Heart right ventricle (tissue), 16 donors: ENCODE measurements around the gene RAB6A. TPM values are rescaled to one million over a fixed set of nuclear protein-coding genes. Genes with fewer than 3 reads are reported as not detected.

ENCODE experiments used
- ATAC-seq, 8 donors: fragments of 200-7000 bp; cut with Tn5 transposase; one replicate each; pipeline ENCODE4 v1.9.1; 2020; ENCODE audit warnings: mild to moderate bottlenecking in 8 of 8, moderate library complexity in 8 of 8, moderate number of reproducible peaks in 1 of 8
- DNase-seq, 2 donors: peaks; one replicate each; pipeline ENCODE4 v3.0.0-alpha.2; 2020
- H3K27ac ChIP-seq, 10 donors: fragments of 200-600 bp; sonication (generic) in 2 of 10; one replicate each; pipeline versions ENCODE4 v1.5.0 to v1.8.0; 2020 to 2022; ENCODE audit warnings: mild to moderate bottlenecking in 3 of 10
- H3K27me3 ChIP-seq, 7 donors: fragments of 200-600 bp; one replicate each; pipeline ENCODE4 v1.8.0; 2021 to 2022; ENCODE audit warnings: mild to moderate bottlenecking in 2 of 7
- H3K36me3 ChIP-seq, 9 donors: fragments of 200-600 bp; sonication (generic) in 1 of 9; one replicate each; pipeline versions ENCODE4 v1.5.0 to v1.8.0; 2020 to 2022; ENCODE audit warnings: mild to moderate bottlenecking in 2 of 9
- H3K4me1 ChIP-seq, 9 donors: fragments of 200-600 bp; sonication (generic) in 1 of 9; one replicate each; pipeline versions ENCODE4 v1.5.0 to v1.8.0; 2020 to 2022; ENCODE audit warnings: mild to moderate bottlenecking in 4 of 9
- H3K4me3 ChIP-seq, 10 donors: fragments of 200-600 bp; sonication (generic) in 2 of 10; one replicate each; pipeline versions ENCODE4 v1.5.0 to v1.8.0; 2020 to 2022; ENCODE audit warnings: mild to moderate bottlenecking in 7 of 10, moderate library complexity in 2 of 10
- H3K9me3 ChIP-seq, 11 donors: fragments of 200-600 bp in 10 of 11; sonication (generic) in 2 of 11; one replicate each; pipeline versions ENCODE4 v1.5.0 to v1.8.0; 2013 to 2022; ENCODE audit warnings: mild to moderate bottlenecking in 2 of 11, control low read depth in 1 of 11, moderate library complexity in 1 of 11
- WGBS, 2 donors: extraction: QIAGEN DNeasy Blood & Tissue Kit; methylation state at CpG; one replicate each; pipeline ENCODE4 v1.1.7; 2013; ENCODE audit warnings: inconsistent platforms in 1 of 2; 5-methylcytosine and 5-hydroxymethylcytosine counted together
- intact Hi-C, 10 donors: fragments of 100-400 bp; cut with DNase I; formaldehyde crosslinking; loops; one replicate each; pipeline versions ENCODE4 v1.11.1 to v1.14.2; 2022
- polyA plus RNA-seq, 2 donors: library from polyadenylated mRNA; stranded (reverse); fragments of 200-250 nt; gene quantifications; one replicate each; pipeline ENCODE4 v1.2.3, GENCODE V29; 2013
- total RNA-seq, 10 donors: library from RNA; stranded (reverse); fragmentation: NEBNext Ultra II Directional in 3 of 10; extraction: Animal tissue kit (Norgen Biotek cat#: 25700) in 3 of 10; gene quantifications; one replicate each; pipeline versions ENCODE4 v1.2.1 to v1.2.4, GENCODE V29; 2021 to 2023
- TF ChIP-seq, protein P1 (sequence below), 9 donors: fragments of 200-600 bp; sonication (generic) in 2 of 9; IDR thresholded peaks; one replicate each; pipeline versions ENCODE4 v1.5.0 to v1.8.0; 2021 to 2022; ENCODE audit warnings: antibody characterized with exemption in 9 of 9, mild to moderate bottlenecking in 5 of 9, moderate library complexity in 1 of 9
- donor health status: Arrhythmogenic right ventricular cardiomyopathy.
- donor health status: ischemic (EF 13 %, LVEDD 7.1; RV severe dilation, severe dysfunction).
- donor health status: healthy with polysubstance abuse.
- donor health status: DM: no; HTN: yes; CAD: no.
- donor health status: DM: no; HTN: no; CAD: no.
- donor health status: ischemic (EF 25% LVEDD 6.9; RV normal size, moderate dysfunction).
- donor health status: ischemic (EF 25% LVEDD 5.7; RV mildly dilated, moderate dysfunction).
- donor health status: healthy.
- donor health status: DM: yes; HTN: yes; CAD: no.
- donor health status: Ischemic cardiomyopathy.
- donor health status: ischemic (EF 35%, LVEDD 5.7; RV mildly dilated, moderate dysfunction).
- donor health status: nonischemic (EF 11% LVEDD 7.7; RV severe dilation, severe dysfunction).
- donor health status: DM: yes; HTN: yes; CAD: no.
- donor health status: PGD.
- donor health status: ischemic (EF 29% LVEDD 5.4; RV normal size, mild dysfunction).
- donor health status: nonischemic (EF 23%, LVEDD 6.1; RV moderate dilation, normal function).

RAB6A gene
- total and polyA plus RNA-seq, 12 donors = 39.1 to 137 (median 114) TPM

GRCh38 chr11:73632996-73633395 lies 127.9 kb downstream of the RAB6A start:
- H3K27me3 ChIP-seq = no peaks in the 10 kb centered on the region
- no peaks in the 10 kb centered on the region for H3K36me3 ChIP-seq
- H3K4me3 ChIP-seq = no peak overlapping the region
- DNase-seq (no peak), ATAC-seq (no peak)
- intact Hi-C loops = loop anchor here in 1 of 10 donors (10.0 kb wide), 1 partner anchor 158 kb away; no protein-coding TSS in a partner anchor
- TF ChIP-seq, protein P1, sequence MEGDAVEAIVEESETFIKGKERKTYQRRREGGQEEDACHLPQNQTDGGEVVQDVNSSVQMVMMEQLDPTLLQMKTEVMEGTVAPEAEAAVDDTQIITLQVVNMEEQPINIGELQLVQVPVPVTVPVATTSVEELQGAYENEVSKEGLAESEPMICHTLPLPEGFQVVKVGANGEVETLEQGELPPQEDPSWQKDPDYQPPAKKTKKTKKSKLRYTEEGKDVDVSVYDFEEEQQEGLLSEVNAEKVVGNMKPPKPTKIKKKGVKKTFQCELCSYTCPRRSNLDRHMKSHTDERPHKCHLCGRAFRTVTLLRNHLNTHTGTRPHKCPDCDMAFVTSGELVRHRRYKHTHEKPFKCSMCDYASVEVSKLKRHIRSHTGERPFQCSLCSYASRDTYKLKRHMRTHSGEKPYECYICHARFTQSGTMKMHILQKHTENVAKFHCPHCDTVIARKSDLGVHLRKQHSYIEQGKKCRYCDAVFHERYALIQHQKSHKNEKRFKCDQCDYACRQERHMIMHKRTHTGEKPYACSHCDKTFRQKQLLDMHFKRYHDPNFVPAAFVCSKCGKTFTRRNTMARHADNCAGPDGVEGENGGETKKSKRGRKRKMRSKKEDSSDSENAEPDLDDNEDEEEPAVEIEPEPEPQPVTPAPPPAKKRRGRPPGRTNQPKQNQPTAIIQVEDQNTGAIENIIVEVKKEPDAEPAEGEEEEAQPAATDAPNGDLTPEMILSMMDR (IDR thresholded peaks at IDR 0.05) = no peak
- H3K9me3 ChIP-seq = peaks cover 0 to 6% (median 0%) of the 10 kb centered on the region in 11 donors
- no peak overlapping the region for H3K27ac ChIP-seq
- H3K4me1 ChIP-seq = no peaks in the 10 kb centered on the region
- 93 to 94% methylated on average over 4 of the region's 4 CpGs for WGBS, 2 donors

GRCh38 chr11:73629907-73630306 lies 131.0 kb downstream of the RAB6A start:
- ATAC-seq (no peak), DNase-seq (no peak)
- TF ChIP-seq, protein P1 (IDR thresholded peaks at IDR 0.05) = no peak
- no peak overlapping the region for H3K4me3 ChIP-seq
- intact Hi-C loops = loop anchor here in 8 of 10 donors (5.0 to 10.0 kb wide), 3 partner anchors 32 to 225 kb away; no protein-coding TSS in a partner anchor
- H3K27me3 ChIP-seq = no peaks in the 10 kb centered on the region
- H3K9me3 ChIP-seq = peaks cover 0 to 6% (median 0%) of the 10 kb centered on the region in 11 donors
- no peaks in the 10 kb centered on the region for H3K36me3 ChIP-seq
- WGBS, 2 donors = 79 to 84% methylated on average over 7 of the region's 7 CpGs
- H3K4me1 ChIP-seq = peaks cover 0 to 12% (median 8%) of the 10 kb centered on the region in 9 donors
- no peak overlapping the region for H3K27ac ChIP-seq

DNA sequence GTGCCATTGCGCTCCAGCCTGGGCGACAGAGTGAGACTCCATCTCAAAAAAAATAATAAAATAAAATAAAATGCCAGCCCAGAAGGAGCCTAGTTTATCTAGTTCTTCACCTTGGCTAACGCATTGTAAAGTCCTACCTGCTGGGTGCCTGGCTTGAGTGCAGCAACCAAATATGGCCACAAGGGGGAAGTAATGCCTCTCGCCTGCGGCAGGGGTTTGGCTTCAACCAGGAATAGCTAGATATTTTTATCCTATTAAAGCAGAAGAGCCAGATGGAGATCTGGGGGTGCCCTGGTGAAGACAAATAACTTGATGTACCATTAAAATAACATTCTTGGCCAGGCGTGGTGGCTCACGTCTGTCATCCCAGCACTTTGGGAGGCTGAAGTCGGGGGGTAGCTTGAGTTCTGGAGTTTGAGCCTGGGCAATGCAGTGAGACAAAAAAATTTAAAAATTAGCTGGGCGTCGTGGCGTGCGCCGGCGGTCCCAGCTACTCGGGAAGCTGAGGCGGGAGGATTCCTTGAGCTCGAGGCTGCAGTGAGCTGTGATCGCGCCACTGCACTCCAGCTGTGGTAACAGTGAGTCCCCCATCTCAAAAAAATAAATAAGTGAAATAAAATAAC lies 135.1 kb downstream of the RAB6A start:
- TF ChIP-seq, protein P1 (IDR thresholded peaks at IDR 0.05) = peak; percentile 92 to 97 (median 95)
- peak; percentile 72 to 89 (median 85) for ATAC-seq
- intact Hi-C loops = loop anchor here (1.0 to 10.0 kb wide), 5 partner anchors 35 to 221 kb away; no protein-coding TSS in a partner anchor
- Histone ChIP-seq H3K4me1 (peaks cover 0 to 36% (median 11%) of the 10 kb centered on the region in 9 donors), H3K27ac (no peak overlapping the region), H3K9me3 (no peaks in the 10 kb centered on the region), H3K4me3 (peak overlapping the region in 2 of 10 donors; percentile 10 to 13), H3K36me3 (no peaks in the 10 kb centered on the region), H3K27me3 (no peaks in the 10 kb centered on the region)
- DNase-seq = peak; percentile 50 to 79
- 25 to 26% methylated on average over 19 of the region's 19 CpGs for WGBS, 2 donors

Other genes with a start within 250 kb of the RAB6A start
- 10 to 100 TPM; 26.7 to 37.1 (median 33.2) TPM for gene FAM168A, start 163.0 kb downstream of the RAB6A start, total RNA-seq
- 1 to 10 TPM; 7.9 to 9.1 TPM for gene FAM168A, start 163.0 kb downstream of the RAB6A start, polyA plus RNA-seq
- 10 to 100 TPM in 8 of 10 donors, 1 to 10 TPM in 2; 6.5 to 44.8 (median 18.8) TPM for gene PLEKHB1, start 114.5 kb downstream of the RAB6A start, total RNA-seq
- 10 to 100 TPM in 1 of 2 donors, under 1 TPM in 1; 0.71 to 11.8 TPM for gene PLEKHB1, start 114.5 kb downstream of the RAB6A start, polyA plus RNA-seq
- 10 to 100 TPM; 25.1 to 44.4 (median 32.6) TPM for gene MRPL48, start 26.8 kb upstream of the RAB6A start, total RNA-seq
- 10 to 100 TPM; 32.8 to 39.7 TPM for gene MRPL48, start 26.8 kb upstream of the RAB6A start, polyA plus RNA-seq
- 10 to 100 TPM; 42.3 to 63.2 (median 50.9) TPM for gene COA4, start 115.8 kb upstream of the RAB6A start, total RNA-seq
- gene COA4, start 115.8 kb upstream of the RAB6A start, polyA plus RNA-seq = 100 to 1,000 TPM in 1 of 2 donors, 10 to 100 TPM in 1; 67.5 to 129 TPM
- 10 to 100 TPM in 8 of 10 donors, 1 to 10 TPM in 2; 7.7 to 14.3 (median 12.7) TPM for gene PAAF1, start 115.9 kb upstream of the RAB6A start, total RNA-seq
- gene PAAF1, start 115.9 kb upstream of the RAB6A start, polyA plus RNA-seq = 10 to 100 TPM; 12.8 to 27.4 TPM
- not detected for gene DNAJB13, start 190.0 kb upstream of the RAB6A start, total RNA-seq
- not detected for gene DNAJB13, start 190.0 kb upstream of the RAB6A start, polyA plus RNA-seq
- 10 to 100 TPM; 11.8 to 73.3 (median 18.1) TPM for gene UCP2, start 221.8 kb upstream of the RAB6A start, total RNA-seq
- 10 to 100 TPM; 10.2 to 18.4 TPM for gene UCP2, start 221.8 kb upstream of the RAB6A start, polyA plus RNA-seq
- 10 to 100 TPM in 1 of 10 donors, 1 to 10 TPM in 7, under 1 TPM in 2; 0.61 to 12.6 (median 1.6) TPM for gene UCP3, start 248.0 kb upstream of the RAB6A start, total RNA-seq
- 1 to 10 TPM in 1 of 2 donors, under 1 TPM in 1; 0.83 to 3.5 TPM for gene UCP3, start 248.0 kb upstream of the RAB6A start, polyA plus RNA-seq